GM04503 (cell line): ENCODE results near the gene PHETA2.
"Not testable (repeated sequence)": the region's sequence is repeated elsewhere in the genome, so short reads cannot be mapped to it uniquely, and the experiment has no call there.

Source experiments
- DNase-seq: peaks from one replicate; pipeline ENCODE4 v3.0.0-alpha.2; 2012; ENCODE audit warnings: low read depth

PHETA2 gene

DNA sequence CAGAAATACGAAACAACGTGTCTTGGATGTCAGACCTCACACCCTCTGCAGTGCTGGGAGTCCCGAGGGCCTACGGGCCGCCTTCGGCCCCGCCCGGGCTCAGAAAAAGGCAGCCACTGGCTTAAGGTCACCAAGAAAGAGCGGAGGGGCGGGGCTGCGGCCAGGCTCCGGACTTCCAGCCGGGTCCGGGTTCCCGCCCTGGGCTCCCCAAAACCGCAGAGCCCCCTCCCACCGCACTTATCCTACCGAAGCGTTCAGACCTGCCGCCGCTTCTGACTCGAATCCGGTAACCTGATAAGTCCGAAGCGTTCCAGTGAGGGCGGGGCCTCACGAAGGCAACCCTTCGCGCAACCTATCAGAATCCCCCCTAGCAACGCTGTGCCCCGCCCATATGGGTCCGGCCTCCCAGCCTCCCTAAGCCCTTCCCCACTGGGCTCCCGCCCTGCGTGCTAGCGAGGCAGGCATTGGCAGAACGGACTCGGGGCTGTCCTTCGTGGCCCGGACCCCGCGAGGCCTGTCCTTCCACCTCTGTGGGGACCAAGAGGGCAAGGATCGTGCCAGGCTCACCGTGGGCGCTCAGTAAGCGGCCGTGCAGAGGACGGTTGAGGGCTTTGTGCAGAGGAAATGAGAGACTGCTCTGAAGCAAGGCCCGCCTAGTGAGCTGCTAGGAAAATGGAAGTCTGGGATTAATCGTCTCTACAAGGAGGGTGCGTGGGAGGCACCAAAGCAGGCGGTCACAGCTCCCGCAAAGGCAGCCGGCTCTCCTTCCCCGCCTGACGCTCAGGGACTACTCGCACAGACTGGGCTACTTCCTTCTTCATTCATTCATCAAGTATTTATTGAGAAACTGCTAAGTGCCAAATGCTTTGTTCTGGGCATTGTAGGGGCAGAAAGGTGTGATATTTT lies 3.3 kb upstream of the PHETA2 start, which contains the start of gene NAGA:
Gene NAGA, minus strand, starts transcription at position 296 of the 906 bp plus-strand sequence. CDS start 515 bp downstream, outside the sequence.
- peak; percentile 79 for DNase-seq

DNA sequence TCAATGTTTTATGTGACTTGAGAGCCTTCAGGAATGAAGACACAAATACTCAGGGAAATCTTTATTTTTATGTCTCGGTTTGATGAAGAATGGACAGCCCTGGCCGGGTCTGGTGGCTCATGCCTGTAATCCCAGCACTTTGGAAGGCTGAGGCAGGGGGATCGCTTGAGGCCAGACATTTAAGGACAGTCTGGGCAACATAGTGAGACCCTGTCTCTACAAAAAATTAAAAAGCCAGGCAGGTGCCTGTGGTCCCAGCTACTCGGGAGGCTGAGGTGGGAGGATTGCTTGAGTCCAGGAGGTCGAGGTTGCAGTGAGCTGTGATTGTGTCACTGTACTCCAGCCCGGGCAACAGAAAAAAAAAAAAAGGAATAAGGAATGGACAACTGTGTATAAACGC lies 2.5 kb upstream of the PHETA2 start:
- not testable (repeated sequence) for DNase-seq

DNA sequence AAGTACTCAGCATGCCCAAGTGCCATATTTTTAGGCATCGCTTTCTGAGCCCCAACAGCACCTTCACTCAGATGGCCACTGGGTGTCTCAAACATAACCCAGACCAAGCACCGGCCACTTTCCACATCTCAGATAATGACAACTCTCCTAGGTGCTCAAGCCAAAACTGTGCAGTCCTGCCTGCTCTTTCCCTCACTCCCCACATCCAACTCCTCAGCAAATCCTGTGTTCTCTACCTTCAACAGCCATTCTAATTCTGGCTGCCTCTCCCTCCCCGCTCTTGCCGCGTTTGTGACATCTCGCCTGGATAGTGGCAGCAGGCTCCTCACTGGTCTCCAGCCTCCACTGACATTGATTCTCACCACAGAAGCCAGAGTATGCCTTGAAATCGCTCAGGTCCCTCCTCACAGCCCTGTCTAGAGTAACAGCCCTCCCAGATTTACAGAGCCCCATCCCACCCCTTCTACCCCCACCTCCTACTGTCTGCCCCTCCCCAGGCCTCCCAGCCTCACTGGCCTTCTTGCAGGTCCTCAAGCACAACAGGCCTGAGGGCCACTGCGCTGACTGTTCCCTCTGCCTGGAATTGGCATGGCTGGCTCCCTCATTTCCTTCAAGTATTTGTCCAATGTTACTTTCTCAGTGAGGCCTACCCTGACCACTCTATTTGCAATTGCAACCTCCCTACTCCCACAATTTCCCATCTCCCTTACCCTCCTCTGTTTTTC lies 1.3 kb upstream of the PHETA2 start:
- no peak for DNase-seq

GRCh38 chr22:42073621-42074041 lies 417 bp upstream of the PHETA2 start:
- DNase-seq: no peak

DNA sequence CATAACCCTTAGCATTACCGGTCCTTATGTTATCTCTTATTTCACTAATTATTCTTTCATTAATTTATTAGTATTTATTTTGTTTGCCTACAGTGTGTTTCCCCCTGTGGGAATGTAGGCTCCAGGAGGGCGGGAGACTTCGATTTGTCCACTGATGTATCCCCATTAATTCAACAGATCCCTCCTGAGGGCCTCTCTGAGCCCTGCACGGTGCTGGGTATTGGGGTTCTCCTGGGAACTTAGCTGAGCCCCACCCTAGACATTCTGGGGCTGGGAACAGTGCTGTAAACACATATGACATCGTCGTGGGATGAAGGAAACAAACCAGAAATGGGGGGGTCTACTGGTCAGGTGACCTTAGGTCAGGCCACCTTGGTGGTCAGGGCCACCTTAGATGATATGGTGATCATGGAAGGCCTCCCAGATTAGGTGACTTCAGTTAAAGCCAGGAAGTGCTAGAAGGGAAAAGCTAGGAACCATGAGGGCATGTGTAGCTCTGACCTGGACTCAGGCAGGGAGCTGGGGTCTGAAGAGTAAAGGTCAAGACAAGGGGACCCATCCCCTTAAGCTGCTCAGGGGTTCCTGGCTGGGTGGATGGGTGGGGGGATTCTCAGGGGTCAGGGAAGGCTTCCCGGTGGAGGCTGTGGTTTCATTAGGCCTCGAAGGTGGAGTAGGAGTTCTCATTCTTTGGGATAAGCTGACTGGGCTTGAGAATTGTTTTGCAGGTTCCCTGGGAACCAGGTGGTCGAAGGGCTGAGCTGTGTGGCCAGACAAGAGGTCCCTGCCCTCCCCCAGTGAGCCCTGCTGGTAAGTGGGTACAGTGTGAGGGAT lies 1.0 kb downstream of the PHETA2 start:
- no peak for DNase-seq

GRCh38 chr22:42076764-42077485 lies 2.9 kb downstream of the PHETA2 start:
- no peak for DNase-seq

- no peak for DNase-seq
Measured at GRCh38 chr22:42077486-42078125, 3.6 kb downstream of the PHETA2 start.

DNA sequence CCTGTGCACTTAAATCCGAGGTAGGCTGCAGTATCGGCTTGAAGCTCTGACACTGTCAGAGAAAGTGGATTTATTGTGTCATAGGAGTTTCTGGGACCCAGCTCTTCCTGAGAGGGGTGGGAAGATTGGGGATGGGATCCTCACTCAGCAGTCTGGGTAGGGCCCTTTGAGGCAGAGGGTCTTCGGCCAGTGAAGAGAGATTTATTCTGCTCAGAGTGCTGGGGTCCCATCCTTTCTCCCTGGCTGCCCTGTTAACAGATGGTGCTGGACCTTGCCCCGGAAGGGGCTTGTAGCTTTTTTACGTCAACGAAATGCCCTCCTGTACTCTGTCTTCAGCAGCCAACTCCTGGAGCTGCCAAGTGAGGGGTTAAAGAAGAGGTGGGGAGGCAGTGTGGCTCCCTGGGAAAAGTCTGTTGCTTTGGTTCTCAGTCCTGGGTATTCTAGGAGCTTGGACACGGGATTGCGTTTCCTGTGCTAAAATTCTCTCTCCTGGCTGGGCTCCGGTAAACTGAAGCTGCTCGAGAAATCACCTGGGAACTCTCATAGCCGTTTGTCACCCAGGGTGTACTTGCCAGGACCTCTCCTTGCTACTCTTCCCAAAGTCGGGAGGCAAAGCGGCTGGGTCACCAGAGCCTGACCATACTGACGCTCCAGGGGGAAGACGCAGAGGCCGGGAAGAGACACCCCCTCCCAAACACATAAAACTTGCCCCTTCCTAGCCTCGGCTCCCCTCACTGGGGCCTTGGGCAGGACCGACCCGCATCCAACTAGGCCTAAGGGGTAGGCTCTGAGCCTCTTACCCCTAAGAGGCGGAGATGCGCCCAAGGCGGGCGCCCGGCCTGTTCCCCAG lies 4.6 kb downstream of the PHETA2 start:
- no peak for DNase-seq

- peak; percentile 84 for DNase-seq
Measured at GRCh38 chr22:42079319-42080251, 5.5 kb downstream of the PHETA2 start, which contains the start of gene SMDT1. TSS of gene SMDT1 (plus strand) at chr22:42079700. CDS start at chr22:42079769, 69 bp downstream.

GRCh38 chr22:42080287-42080686 lies 6.2 kb downstream of the PHETA2 start:
- no peak for DNase-seq

DNA sequence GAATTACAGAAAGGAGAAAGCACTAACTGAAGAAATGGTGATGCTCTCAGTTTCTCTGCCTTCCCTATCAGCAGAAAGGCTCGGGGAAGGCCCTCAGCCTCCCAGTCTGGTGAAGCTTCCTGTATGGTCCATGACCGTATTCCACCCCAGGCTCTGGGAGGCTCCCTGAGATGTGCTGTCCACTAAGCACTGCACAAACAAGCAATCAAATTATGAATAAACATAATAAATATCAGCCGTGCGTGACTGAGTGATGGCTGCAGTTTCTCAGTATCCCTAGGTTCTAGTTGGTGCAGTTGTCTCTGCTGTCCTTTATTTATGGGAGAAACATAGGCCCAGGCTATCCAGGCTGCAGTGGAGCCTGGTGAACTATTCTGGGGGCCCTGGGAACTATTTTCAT lies 9.1 kb downstream of the PHETA2 start:
- no peak for DNase-seq

- DNase-seq: no peak
Measured at GRCh38 chr22:42084874-42085273, 10.8 kb downstream of the PHETA2 start.

GRCh38 chr22:42086051-42086450 lies 12.0 kb downstream of the PHETA2 start:
- DNase-seq: no peak

GRCh38 chr22:42090596-42091454 lies 16.8 kb downstream of the PHETA2 start, which contains the start of gene NDUFA6:
TSS of gene NDUFA6 (minus strand) at chr22:42090772. CDS start at chr22:42090744, 28 bp downstream.
- DNase-seq: peak; percentile 90

DNA sequence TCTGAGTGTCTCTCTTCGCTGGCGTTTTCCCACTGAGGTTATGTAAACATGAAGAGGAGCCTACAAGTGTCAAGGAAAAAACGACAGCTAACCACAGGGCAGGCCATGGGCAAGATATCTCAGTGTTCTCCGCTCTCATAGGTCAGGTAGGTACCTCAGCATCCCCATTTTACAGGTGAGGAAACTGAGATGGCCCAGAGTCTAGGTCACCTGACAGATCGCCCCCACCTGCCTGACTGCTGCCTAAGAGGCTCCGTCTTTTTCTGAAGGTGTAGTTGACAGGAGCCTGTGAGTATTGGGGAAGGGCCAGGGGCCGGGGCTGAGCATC lies 17.4 kb downstream of the PHETA2 start:
- DNase-seq: no peak

DNA sequence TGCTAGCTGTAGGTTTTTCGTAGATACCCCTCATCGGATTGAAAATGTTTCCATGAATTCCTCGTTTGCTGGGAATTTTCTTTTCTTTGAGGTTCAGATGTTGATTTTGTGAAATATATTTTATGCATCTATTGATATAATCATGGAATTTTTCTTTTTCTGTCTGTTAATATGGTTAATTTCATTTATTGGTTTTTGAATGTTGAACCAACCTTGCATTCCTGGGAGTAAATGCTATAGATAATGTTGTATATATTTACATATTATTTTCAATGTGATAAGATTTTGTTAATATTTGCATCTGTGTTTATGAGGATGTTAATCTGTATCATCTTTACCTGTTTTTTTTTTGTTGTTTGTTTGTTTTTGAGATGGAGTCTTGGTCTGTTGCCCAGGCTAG lies 27.2 kb downstream of the PHETA2 start:
- DNase-seq: no peak

DNA sequence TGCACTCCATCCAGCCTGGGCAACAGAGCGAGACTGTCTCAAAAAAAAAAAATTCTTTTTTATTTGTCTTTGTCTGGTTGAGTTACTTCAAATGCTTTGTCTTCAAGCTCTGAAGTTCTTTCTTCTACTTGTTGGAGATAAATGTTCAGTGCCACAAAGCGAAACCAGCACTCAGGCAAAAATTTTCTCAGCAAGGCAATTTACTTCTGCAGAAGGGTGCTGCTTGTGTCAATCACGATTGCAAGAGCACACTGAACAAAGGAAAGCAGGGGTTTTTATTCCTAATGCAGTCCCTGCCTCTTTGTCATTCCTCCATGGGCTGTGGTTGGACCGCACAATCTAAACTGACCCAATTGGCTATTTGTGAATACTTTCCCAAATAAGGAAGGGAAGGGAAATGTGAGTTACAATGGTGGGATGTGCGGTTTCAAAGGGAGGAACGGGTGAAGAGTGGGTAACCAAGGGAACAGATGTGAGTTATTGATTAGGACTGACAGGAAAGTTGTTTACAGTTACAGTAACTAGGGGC lies 30.3 kb downstream of the PHETA2 start:
- DNase-seq: not testable (repeated sequence)

GRCh38 chr22:42108848-42109247 lies 34.8 kb downstream of the PHETA2 start:
- no peak for DNase-seq
